Erythroblast (primary cell): ENCODE data around the gene CTNNA2.

Experiments
- DNase-seq, 2 experiments: peaks; one replicate each; lab custom pipeline; 2025; lab: John Stamatoyannopoulos, UW
- GATA1 ChIP-seq: IDR thresholded peaks from 2 replicates; pipeline ENCODE4 v1.6.1; 2011; ENCODE audit warnings: low read depth, mild to moderate bottlenecking, control low read depth, low read length, moderate library complexity
- POLR2A ChIP-seq: IDR thresholded peaks from 2 replicates; pipeline ENCODE4 v1.6.1; 2011; ENCODE audit warnings: mild to moderate bottlenecking, low read length

The CTNNA2 gene

DNA sequence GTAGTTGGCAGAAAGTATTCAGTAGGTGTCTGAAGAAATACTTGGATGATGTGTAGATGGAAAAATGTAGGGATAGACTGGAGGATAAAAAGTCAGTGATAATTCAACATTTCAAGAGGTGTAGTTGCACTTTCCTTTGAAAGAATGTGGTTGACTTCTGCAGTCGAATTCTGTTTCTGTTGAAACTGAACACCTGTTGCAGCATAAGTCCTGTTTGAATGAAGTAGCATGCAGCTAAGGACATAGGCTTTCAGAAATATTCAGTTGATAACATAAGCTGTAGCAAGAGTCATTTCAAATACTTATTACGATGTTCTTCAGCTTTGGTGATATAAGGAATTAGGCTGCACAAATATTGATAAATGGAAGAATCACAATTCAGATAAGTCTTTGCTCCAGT is 1129.6 kb downstream of the CTNNA2 start:
- no peak for DNase-seq
- TF ChIP-seq POLR2A (no peak), GATA1 (no peak)

DNA sequence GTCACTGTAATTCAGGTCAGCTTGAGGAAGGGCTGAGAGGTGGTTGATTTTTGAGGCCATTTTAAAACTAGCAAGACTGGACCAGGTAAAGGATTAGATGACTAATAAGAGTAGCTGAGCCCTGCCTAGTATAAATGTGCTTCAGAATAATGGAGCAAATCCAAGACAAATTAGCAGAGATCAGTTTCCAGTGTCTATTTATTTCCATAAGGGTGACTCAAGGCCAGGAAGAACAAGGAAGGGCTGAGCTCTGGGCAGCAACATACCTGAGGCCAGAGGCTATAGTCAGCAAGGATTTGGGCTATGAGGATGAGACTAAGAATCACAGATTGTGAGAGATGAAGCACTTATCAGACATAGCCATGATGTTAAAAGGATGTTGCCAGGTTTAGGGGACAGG is 1130.7 kb downstream of the CTNNA2 start:
- no peak for TF ChIP-seq GATA1
- no peak for TF ChIP-seq POLR2A
- DNase-seq: no peak

DNA sequence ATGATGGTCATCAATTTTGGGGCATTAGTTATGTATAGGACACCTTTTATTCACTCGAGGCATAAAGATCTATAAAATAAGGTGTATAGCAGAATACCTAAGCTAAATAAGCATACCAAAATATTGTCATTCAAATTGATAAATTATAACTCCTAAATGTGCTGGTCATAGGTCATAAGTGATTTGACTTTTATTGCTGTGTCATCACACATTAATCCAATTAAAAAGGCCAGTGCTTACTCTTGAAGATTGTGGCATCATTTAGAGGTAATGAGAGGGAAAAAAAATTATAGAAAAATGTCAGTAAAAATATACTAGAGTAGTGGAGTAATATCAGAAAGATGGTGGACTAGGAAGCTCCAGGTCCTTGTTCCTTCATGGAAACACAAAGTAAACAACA is 1138.6 kb downstream of the CTNNA2 start:
- TF ChIP-seq GATA1: no peak
- TF ChIP-seq POLR2A: no peak
- no peak for DNase-seq

DNA sequence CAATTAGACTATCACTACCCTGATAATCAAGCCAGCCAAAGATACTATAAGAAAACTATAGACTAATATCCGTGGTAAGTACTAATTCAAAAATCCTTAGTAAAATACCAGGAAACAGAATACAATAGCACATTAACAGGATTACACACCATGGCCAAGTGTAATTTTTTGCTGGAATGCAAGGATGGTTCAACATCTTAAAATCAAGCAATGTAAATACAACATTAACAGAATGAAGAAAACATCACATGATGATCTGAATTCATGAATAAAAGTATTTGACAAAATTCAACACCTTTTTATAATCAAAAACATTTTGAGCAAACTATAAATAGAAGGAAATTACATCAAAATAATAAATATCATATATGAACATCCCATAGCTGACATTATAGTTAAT is 1142.4 kb downstream of the CTNNA2 start:
- no peak for DNase-seq
- TF ChIP-seq GATA1 (no peak), POLR2A (no peak)

DNA sequence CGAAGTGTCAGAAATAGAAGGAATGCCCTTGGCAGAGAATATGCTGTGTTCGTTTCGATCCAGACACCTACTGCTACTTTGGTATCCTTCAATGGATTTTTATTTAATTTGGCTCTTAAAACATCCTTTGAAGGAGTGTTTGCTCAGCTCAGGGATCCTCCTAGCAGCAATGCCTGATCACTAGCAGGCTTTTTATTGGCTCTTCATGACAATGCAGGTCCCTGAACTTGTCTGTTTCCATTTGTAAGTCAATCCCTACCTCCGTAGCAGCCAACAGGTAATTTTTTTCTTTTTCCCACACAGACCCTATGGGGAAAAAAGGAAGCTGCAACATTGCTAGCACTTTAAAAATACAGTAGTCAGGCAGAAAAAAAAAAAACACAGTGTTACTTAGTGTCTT is 1157.9 kb downstream of the CTNNA2 start:
- DNase-seq: no peak
- TF ChIP-seq GATA1: no peak
- TF ChIP-seq POLR2A: no peak

DNA sequence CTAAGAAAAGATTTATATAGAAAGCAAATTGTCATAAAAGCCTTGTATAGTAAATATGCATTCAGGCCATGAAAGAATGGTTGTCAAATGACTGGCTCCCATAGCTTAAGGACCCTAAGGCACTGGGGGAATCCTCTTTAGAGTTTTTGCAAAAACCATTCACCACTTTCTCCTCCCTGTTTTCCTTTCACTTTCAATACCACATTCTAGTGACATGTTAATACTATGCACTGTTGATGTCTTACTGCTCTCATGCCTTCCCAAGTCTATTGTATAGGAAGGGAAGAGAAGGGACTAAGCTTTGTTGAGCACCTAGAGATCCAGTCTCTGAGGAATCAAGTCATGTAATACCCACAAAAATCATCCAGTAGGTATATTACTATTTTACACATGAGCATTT is 1174.7 kb downstream of the CTNNA2 start:
- TF ChIP-seq POLR2A (no peak), GATA1 (no peak)
- DNase-seq: no peak

DNA sequence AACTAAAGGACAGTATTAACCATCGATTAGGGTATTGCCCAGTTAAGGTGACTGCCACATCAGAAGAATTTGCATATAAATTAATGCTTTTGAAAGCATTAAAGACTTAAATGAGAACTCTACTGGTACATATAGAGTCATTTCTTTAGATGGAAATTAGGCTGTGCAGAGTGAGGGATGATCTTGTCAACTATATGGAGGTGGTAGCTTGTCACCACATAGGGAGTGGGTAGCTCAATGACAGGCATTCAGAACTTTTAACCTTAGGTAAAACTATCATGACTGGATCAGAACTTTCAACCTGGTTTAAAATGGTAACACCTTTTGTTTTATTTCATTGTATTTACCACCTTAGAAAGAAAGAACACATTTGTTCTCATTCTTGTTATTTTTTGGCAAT is 1176.3 kb downstream of the CTNNA2 start:
- no peak for DNase-seq
- TF ChIP-seq POLR2A: no peak
- no peak for TF ChIP-seq GATA1
